Neural cell (in vitro differentiated cells): Measurements from ENCODE around the gene CNR2. TPM values are rescaled to one million over a fixed set of nuclear protein-coding genes. Genes with fewer than 3 reads are reported as not detected.
"Not testable (repeated sequence)": the region's sequence is repeated elsewhere in the genome, so short reads cannot be mapped to it uniquely, and the experiment has no call there.

Experiments
- H2AFZ ChIP-seq: fragments of 200-600, 300-800 bp; sonication (generic), shearing (Covaris generic); 2 replicates; pipeline ENCODE4 v1.6.0; 2014; ENCODE audit warnings: low read depth, mild to moderate bottlenecking, antibody characterized with exemption, low read length, moderate library complexity
- H3F3A ChIP-seq: fragments of 200-600 bp; shearing (Covaris generic); 2 replicates; pipeline ENCODE4 v1.6.1; 2016; ENCODE audit warnings: mild to moderate bottlenecking, moderate library complexity, mixed read lengths, antibody characterized with exemption, low read length; ENCODE audit not compliant: insufficient read depth, poor library complexity, severe bottlenecking
- H3K27ac ChIP-seq: fragments of 200-600, 300-800 bp; sonication (generic), shearing (Covaris generic); 2 replicates; pipeline ENCODE4 v1.5.1; 2014; ENCODE audit warnings: mild to moderate bottlenecking, low read length, moderate library complexity
- H3K27me3 ChIP-seq: fragments of 300-800, 200-600 bp; sonication (generic), shearing (Covaris generic); 2 replicates; pipeline ENCODE4 v1.6.0; 2014; ENCODE audit warnings: mild to moderate bottlenecking, low read depth, low read length, moderate library complexity; ENCODE audit not compliant: insufficient read depth
- H3K36me3 ChIP-seq: fragments of 300-800, 200-600 bp; sonication (generic), shearing (Covaris generic); 2 replicates; pipeline ENCODE4 v1.5.1; 2014; ENCODE audit warnings: mild to moderate bottlenecking, antibody characterized with exemption, low read length, moderate library complexity; ENCODE audit not compliant: insufficient read depth
- H3K4me2 ChIP-seq: fragments of 300-800, 200-600 bp; sonication (generic), shearing (Covaris generic); 2 replicates; pipeline ENCODE4 v1.6.0; 2014; ENCODE audit warnings: mild to moderate bottlenecking, low read length
- H3K4me3 ChIP-seq: fragments of 300-800, 200-600 bp; sonication (generic), shearing (Covaris generic); 2 replicates; pipeline ENCODE4 v1.5.1; 2014; ENCODE audit warnings: mild to moderate bottlenecking, low read length, moderate library complexity
- H3K79me2 ChIP-seq: fragments of 200-600 bp; shearing (Covaris generic); replicated peaks from 2 replicates; pipeline ENCODE4 v1.6.0; 2014; ENCODE audit warnings: mild to moderate bottlenecking, low read length, moderate library complexity; ENCODE audit not compliant: insufficient read depth
- H3K9ac ChIP-seq: fragments of 300-800, 200-600 bp; sonication (generic), shearing (Covaris generic); 2 replicates; pipeline ENCODE4 v1.6.1; 2016; ENCODE audit warnings: mild to moderate bottlenecking, low read length, mixed read lengths
- H3K9me2 ChIP-seq: fragments of 200-600 bp; shearing (Covaris generic); 2 replicates; pipeline ENCODE4 v1.6.1; 2016; ENCODE audit warnings: mild to moderate bottlenecking, low read length, mixed read lengths; ENCODE audit not compliant: insufficient read depth
- H3K9me3 ChIP-seq: fragments of 200-600, 300-800 bp; sonication (generic), shearing (Covaris generic); 2 replicates; pipeline ENCODE4 v1.6.1; 2016; ENCODE audit warnings: mild to moderate bottlenecking, mixed run types, low read length, moderate library complexity, mixed read lengths
- H4K20me1 ChIP-seq: fragments of 200-600 bp; shearing (Covaris generic); 2 replicates; pipeline ENCODE4 v1.6.1; 2016; ENCODE audit warnings: mild to moderate bottlenecking, mixed run types; ENCODE audit not compliant: insufficient read depth
- EP300 ChIP-seq: fragments of 450-650 bp; conservative IDR thresholded peaks from 2 replicates; pipeline ENCODE4 v1.6.1; 2014; ENCODE audit warnings: antibody characterized with exemption, mild to moderate bottlenecking, moderate library complexity; ENCODE audit not compliant: poor library complexity, severe bottlenecking
- EZH2 ChIP-seq: fragments of 200-600, 300-800 bp; shearing (Covaris generic), sonication (generic); IDR thresholded peaks from 2 replicates; pipeline ENCODE4 v1.6.1; 2014; ENCODE audit warnings: antibody characterized with exemption, low read length, borderline replicate concordance, mild to moderate bottlenecking; ENCODE audit not compliant: insufficient read depth, poor library complexity, severe bottlenecking
- MXI1 ChIP-seq: fragments of 450-650 bp; conservative IDR thresholded peaks from 2 replicates; pipeline ENCODE4 v1.6.1; 2014; ENCODE audit warnings: antibody characterized with exemption, mild to moderate bottlenecking; ENCODE audit not compliant: poor library complexity, severe bottlenecking
- POLR2AphosphoS5 ChIP-seq: IDR thresholded peaks from 2 replicates; pipeline ENCODE4 v1.6.1; 2012
- RAD21 ChIP-seq: fragments of 450-650 bp; conservative IDR thresholded peaks from 2 replicates; pipeline ENCODE4 v1.6.1; 2014; ENCODE audit warnings: antibody characterized with exemption, mild to moderate bottlenecking, moderate library complexity
- SMC3 ChIP-seq: fragments of 450-650 bp; conservative IDR thresholded peaks from 2 replicates; pipeline ENCODE4 v1.6.1; 2014; ENCODE audit warnings: antibody characterized with exemption, mild to moderate bottlenecking, moderate library complexity; ENCODE audit not compliant: poor library complexity
- TAF1 ChIP-seq: IDR thresholded peaks from 2 replicates; pipeline ENCODE4 v1.6.1; 2012; ENCODE audit warnings: low read depth
- polyA plus RNA-seq: library from polyadenylated mRNA; depleted of rRNA; stranded (reverse); fragments of >200 nt; gene quantifications from 2 replicates; pipeline ENCODE4 v1.2.3, GENCODE V29; 2014
- TF ChIP-seq, protein P1 (sequence below): IDR thresholded peaks from 2 replicates; pipeline ENCODE4 v1.6.1; 2012; ENCODE audit warnings: borderline replicate concordance
- TF ChIP-seq, protein P2 (sequence below): fragments of 450-650 bp; IDR thresholded peaks from 2 replicates; pipeline ENCODE4 v1.5.1; 2014; ENCODE audit warnings: antibody characterized with exemption, mild to moderate bottlenecking, moderate library complexity; ENCODE audit not compliant: poor library complexity, severe bottlenecking

Gene CNR2
- polyA plus RNA-seq, 1 donor from 2014 or later: not detected

DNA sequence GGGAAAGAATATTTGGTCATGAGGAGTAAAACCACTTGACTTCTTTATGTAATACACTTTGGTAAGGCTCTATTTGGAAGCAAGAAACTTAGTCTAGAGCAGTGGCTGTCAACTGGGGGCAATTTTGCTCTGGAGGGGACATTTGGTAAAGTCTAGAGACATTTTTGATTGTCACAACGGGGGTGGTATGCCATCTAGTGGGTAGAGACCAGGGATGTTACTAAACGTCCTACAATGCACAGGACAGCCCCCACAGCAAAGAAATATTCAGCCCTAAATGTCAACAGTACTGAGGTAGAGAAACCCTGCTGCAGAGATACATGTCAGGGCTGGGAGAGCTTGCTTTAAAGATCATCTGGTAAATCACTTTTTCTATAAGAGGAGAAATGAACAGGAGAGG is 58.6 kb downstream of the CNR2 start:
- Histone ChIP-seq H2AFZ (no peak overlapping the region), H3K4me3 (no peak overlapping the region), H3K9me2 (no peaks in the 10 kb centered on the region), H4K20me1 (no peaks in the 10 kb centered on the region), H3K79me2 (no peaks in the 10 kb centered on the region), H3K9me3 (no peaks in the 10 kb centered on the region), H3K4me2 (no peak overlapping the region), H3K27me3 (no peaks in the 10 kb centered on the region), H3K9ac (no peak overlapping the region), H3K27ac (no peak overlapping the region), H3F3A (no peaks in the 10 kb centered on the region), H3K36me3 (no peaks in the 10 kb centered on the region)
- TF ChIP-seq TAF1 (no peak), EP300 (no peak), RAD21 (no peak), SMC3 (no peak), POLR2AphosphoS5 (no peak), MXI1 (no peak), EZH2 (no peak)
- TF ChIP-seq, protein P1, sequence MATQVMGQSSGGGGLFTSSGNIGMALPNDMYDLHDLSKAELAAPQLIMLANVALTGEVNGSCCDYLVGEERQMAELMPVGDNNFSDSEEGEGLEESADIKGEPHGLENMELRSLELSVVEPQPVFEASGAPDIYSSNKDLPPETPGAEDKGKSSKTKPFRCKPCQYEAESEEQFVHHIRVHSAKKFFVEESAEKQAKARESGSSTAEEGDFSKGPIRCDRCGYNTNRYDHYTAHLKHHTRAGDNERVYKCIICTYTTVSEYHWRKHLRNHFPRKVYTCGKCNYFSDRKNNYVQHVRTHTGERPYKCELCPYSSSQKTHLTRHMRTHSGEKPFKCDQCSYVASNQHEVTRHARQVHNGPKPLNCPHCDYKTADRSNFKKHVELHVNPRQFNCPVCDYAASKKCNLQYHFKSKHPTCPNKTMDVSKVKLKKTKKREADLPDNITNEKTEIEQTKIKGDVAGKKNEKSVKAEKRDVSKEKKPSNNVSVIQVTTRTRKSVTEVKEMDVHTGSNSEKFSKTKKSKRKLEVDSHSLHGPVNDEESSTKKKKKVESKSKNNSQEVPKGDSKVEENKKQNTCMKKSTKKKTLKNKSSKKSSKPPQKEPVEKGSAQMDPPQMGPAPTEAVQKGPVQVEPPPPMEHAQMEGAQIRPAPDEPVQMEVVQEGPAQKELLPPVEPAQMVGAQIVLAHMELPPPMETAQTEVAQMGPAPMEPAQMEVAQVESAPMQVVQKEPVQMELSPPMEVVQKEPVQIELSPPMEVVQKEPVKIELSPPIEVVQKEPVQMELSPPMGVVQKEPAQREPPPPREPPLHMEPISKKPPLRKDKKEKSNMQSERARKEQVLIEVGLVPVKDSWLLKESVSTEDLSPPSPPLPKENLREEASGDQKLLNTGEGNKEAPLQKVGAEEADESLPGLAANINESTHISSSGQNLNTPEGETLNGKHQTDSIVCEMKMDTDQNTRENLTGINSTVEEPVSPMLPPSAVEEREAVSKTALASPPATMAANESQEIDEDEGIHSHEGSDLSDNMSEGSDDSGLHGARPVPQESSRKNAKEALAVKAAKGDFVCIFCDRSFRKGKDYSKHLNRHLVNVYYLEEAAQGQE: no peak
- TF ChIP-seq, protein P2, sequence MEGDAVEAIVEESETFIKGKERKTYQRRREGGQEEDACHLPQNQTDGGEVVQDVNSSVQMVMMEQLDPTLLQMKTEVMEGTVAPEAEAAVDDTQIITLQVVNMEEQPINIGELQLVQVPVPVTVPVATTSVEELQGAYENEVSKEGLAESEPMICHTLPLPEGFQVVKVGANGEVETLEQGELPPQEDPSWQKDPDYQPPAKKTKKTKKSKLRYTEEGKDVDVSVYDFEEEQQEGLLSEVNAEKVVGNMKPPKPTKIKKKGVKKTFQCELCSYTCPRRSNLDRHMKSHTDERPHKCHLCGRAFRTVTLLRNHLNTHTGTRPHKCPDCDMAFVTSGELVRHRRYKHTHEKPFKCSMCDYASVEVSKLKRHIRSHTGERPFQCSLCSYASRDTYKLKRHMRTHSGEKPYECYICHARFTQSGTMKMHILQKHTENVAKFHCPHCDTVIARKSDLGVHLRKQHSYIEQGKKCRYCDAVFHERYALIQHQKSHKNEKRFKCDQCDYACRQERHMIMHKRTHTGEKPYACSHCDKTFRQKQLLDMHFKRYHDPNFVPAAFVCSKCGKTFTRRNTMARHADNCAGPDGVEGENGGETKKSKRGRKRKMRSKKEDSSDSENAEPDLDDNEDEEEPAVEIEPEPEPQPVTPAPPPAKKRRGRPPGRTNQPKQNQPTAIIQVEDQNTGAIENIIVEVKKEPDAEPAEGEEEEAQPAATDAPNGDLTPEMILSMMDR: no peak

DNA sequence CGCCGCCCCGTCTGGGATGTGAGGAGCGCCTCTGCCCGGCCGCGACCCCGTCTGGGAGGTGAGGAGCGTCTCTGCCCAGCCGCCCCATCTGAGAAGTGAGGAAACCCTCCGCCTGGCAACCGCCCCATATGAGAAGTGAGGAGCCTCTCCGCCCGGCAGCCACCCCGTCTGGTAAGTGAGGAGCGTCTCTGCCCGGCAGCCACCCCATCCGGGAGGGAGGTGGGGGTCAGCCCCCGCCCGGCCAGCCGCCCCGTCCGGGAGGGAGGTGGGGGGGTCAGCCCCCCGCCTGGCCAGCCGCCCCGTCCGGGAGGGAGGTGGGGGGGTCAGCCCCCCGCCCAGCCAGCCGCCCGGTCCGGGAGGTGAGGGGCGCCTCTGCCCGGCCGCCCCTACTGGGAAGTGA is 60.0 kb downstream of the CNR2 start:
- not testable (repeated sequence) for H2AFZ ChIP-seq, H4K20me1 ChIP-seq, H3K36me3 ChIP-seq, H3K4me2 ChIP-seq, H3F3A ChIP-seq, H3K9ac ChIP-seq, H3K4me3 ChIP-seq, H3K27ac ChIP-seq, H3K27me3 ChIP-seq, H3K9me3 ChIP-seq, H3K9me2 ChIP-seq, H3K79me2 ChIP-seq

DNA sequence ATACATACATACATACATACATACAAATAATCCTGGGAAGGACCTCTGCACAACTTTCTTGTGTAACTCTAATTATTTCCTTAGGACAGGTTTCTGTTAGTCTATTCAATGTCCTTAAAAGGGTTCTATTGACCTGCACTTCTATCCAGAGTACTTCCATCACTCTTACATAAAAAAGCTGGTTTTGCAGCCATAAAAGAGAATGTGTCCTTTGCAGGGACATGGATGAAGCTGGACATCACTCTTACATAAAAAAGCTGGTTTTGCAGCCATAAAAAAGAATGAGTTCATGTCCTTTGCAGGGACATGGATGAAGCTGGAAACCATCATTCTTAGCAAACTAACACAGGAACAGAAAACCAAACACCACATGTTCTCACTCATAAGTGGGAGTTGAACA is 61.8 kb downstream of the CNR2 start:
- H3K4me2 ChIP-seq, H4K20me1 ChIP-seq, H3K27me3 ChIP-seq, H3F3A ChIP-seq, H3K4me3 ChIP-seq, H3K79me2 ChIP-seq, H2AFZ ChIP-seq, H3K27ac ChIP-seq, H3K36me3 ChIP-seq, H3K9ac ChIP-seq, H3K9me2 ChIP-seq, H3K9me3 ChIP-seq: not testable (repeated sequence)
